Measurements from ENCODE around the gene FXR2. TPM values are rescaled to one million over a fixed set of nuclear protein-coding genes. Genes with fewer than 3 reads are reported as not detected.

FXR2 gene
- total RNA-seq, 1 experiment from 2014 or later, result 36.4 TPM

GRCh38 chr17:7562208-7562605, 52.5 kb downstream of the FXR2 start:
- Mint-ChIP-seq H3K27ac (peak overlapping the region; percentile 82 to 93 (median 90); a peak in 6 of 7 replicates), H3K9me3 (no peaks in the 10 kb centered on the region), H3K4me3 (peak overlapping the region; percentile 90 to 91), H3K36me3 (ENCODE audit: insufficient read depth in 1 of 3, low read depth in 3 of 3) (peaks cover 15 to 41% (median 40%) of the 10 kb centered on the region in 3 experiments; a peak in 6 of 7 replicates), H3K4me1 (peaks cover 36 to 45% of the 10 kb centered on the region in 2 experiments), H3K27me3 (ENCODE audit: low read depth) (no peaks in the 10 kb centered on the region)
- H4K8ac ChIP-seq (replicated peaks; ENCODE audit: insufficient read length, low read depth, low read length), result no peak overlapping the region
- no peaks in the 10 kb centered on the region for H3K9me3 ChIP-seq (ENCODE audit: control insufficient read depth, low read depth, low read length)
- H3K56ac ChIP-seq (ENCODE audit: insufficient read length, low read depth, low read length), result no peak overlapping the region
- DNase-seq, result no peak
- H4K5ac ChIP-seq (ENCODE audit: insufficient read length, low read depth, low read length), result no peak overlapping the region
- no peak overlapping the region for H3K23ac ChIP-seq (ENCODE audit: insufficient read length, low read depth, low read length)
- no peaks in the 10 kb centered on the region for H3K27me3 ChIP-seq (ENCODE audit: insufficient read depth, low read length)
- WGBS (ENCODE audit: extremely low coverage, insufficient read length, low lambda C conversion rate), result no CpG with 5 or more reads among the region's 28 CpGs
- no peak overlapping the region for H2BK5ac ChIP-seq (ENCODE audit: insufficient read length, low read length)
- peaks cover 9% of the 10 kb centered on the region for H3K23me2 ChIP-seq (ENCODE audit: insufficient read length, low read depth, low read length, poor library complexity, severe bottlenecking)
- H3T11ph ChIP-seq (ENCODE audit: low read length), result no peak overlapping the region
- H3K4me1 ChIP-seq (ENCODE audit: insufficient read depth, low read length), result 0 out of 2 replicates have a peak, but pooled peaks cover 2% of the 10 kb centered on the region
- no peak overlapping the region for H2BK12ac ChIP-seq (ENCODE audit: insufficient read length, low read depth, low read length)
- TF ChIP-seq CTCF (conservative IDR thresholded peaks at IDR 0.05), result no peak
- no peak overlapping the region for H3K4ac ChIP-seq (ENCODE audit: low read depth, low read length)
- H2AFZ ChIP-seq (ENCODE audit: low read length), result no peak overlapping the region
- peak overlapping the region; percentile 88; the same call in 1 of the 2 replicates for H3K14ac ChIP-seq (ENCODE audit: insufficient read depth, low read length)
- no peak overlapping the region for H2BK120ac ChIP-seq (ENCODE audit: low read depth, low read length, poor library complexity, severe bottlenecking)
- H3K27ac ChIP-seq (ENCODE audit: insufficient read length, low read depth, low read length), result no peak overlapping the region
- no peak overlapping the region for H3K18ac ChIP-seq (ENCODE audit: insufficient read length, low read depth, low read length)
- no peak overlapping the region for H2BK15ac ChIP-seq (ENCODE audit: low read depth, low read length)
- H4K91ac ChIP-seq (ENCODE audit: insufficient read length, low read depth, low read length), result no peak overlapping the region
- peak overlapping the region; percentile 48 for H3K9ac ChIP-seq (ENCODE audit: extremely low read depth, insufficient read length, low read length)
- H3K79me2 ChIP-seq (ENCODE audit: insufficient read depth, low read length), result peaks cover 8% of the 10 kb centered on the region; the same call in 1 of the 2 replicates
- peaks cover 15% of the 10 kb centered on the region for H3K79me1 ChIP-seq (ENCODE audit: insufficient read depth, low read depth, low read length, poor library complexity, severe bottlenecking)
- H4K20me1 ChIP-seq (ENCODE audit: control insufficient read depth, insufficient read depth, insufficient read length), result no peaks in the 10 kb centered on the region
- H3K4me2 ChIP-seq (ENCODE audit: insufficient read depth, insufficient read length, low read length), result peak overlapping the region; percentile 82
- no peak overlapping the region for H2BK20ac ChIP-seq (ENCODE audit: low read depth, low read length, poor library complexity, severe bottlenecking)
- no peak overlapping the region for H2AK5ac ChIP-seq (ENCODE audit: insufficient read length, low read length)

Measured in H9 (cell line).